Measurements from ENCODE around the gene NPY4R2.
"Not testable (repeated sequence)": the region's sequence is repeated elsewhere in the genome, so short reads cannot be mapped to it uniquely, and the experiment has no call there.

NPY4R2 gene

GRCh38 chr10:47943328-47943727, 24.9 kb downstream of the NPY4R2 start:
- H3K27me3 ChIP-seq (replicated peaks in 2 of 5; ENCODE audit: control insufficient read depth in 4 of 5, insufficient read depth in 5 of 5, low read length in 4 of 5); DNase-seq; CTCF ChIA-PET; H3K9me3 ChIP-seq (ENCODE audit: control extremely low read depth in 1 of 5, control insufficient read depth in 4 of 5, insufficient read depth in 2 of 5, low read depth in 1 of 5, low read length in 4 of 5); POLR2A ChIA-PET; H3K4me1 ChIP-seq (ENCODE audit: control extremely low read depth in 1 of 4, control insufficient read depth in 4 of 4, insufficient read depth in 4 of 4, low read length in 3 of 4); H3K27ac ChIP-seq (ENCODE audit: insufficient read depth in 1 of 2, low read depth in 1 of 2, low read length in 2 of 2, poor library complexity in 1 of 2, severe bottlenecking in 2 of 2); H3K4me3 ChIP-seq (ENCODE audit: control insufficient read depth in 1 of 7, extremely low read depth in 1 of 7, insufficient read depth in 4 of 7, low read depth in 2 of 7, low read length in 6 of 7); H3K36me3 ChIP-seq (ENCODE audit: control insufficient read depth in 4 of 4, insufficient read depth in 4 of 4, low read length in 3 of 4): not testable (repeated sequence)
- no CpG with 5 or more reads among the region's 4 CpGs for WGBS (ENCODE audit: insufficient coverage)

DNA sequence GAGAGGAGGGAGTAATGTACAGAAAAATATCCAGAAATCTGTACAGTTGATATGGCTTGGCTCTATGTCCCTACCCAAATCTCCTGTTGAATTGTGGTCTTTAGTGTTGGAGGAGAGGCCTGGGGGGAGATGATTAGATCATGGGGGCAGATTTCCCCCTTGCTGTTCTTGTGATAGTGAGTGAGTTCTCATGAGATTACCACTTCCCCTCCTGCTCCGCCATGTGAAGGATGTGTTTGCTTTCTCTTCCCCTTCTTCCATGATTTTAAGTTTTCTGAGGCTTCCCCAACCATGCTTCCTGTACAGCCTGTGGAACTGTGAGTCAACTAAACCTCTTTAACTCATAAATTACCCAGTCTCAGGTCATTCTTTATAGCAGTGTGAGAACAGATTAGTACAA, 29.0 kb downstream of the NPY4R2 start:
- H3K4me1 ChIP-seq (ENCODE audit: control extremely low read depth in 1 of 4, control insufficient read depth in 4 of 4, insufficient read depth in 4 of 4, low read length in 3 of 4); CTCF ChIA-PET; H3K27ac ChIP-seq (ENCODE audit: insufficient read depth in 1 of 2, low read depth in 1 of 2, low read length in 2 of 2, poor library complexity in 1 of 2, severe bottlenecking in 2 of 2); POLR2A ChIA-PET; H3K9me3 ChIP-seq (ENCODE audit: control extremely low read depth in 1 of 5, control insufficient read depth in 4 of 5, insufficient read depth in 2 of 5, low read depth in 1 of 5, low read length in 4 of 5); H3K36me3 ChIP-seq (ENCODE audit: control insufficient read depth in 4 of 4, insufficient read depth in 4 of 4, low read length in 3 of 4); H3K4me3 ChIP-seq (ENCODE audit: control insufficient read depth in 1 of 7, extremely low read depth in 1 of 7, insufficient read depth in 4 of 7, low read depth in 2 of 7, low read length in 6 of 7); H3K27me3 ChIP-seq (replicated peaks in 2 of 5; ENCODE audit: control insufficient read depth in 4 of 5, insufficient read depth in 5 of 5, low read length in 4 of 5): not testable (repeated sequence)
- peak in 2 of 3 donors; percentile 24 to 46 for DNase-seq
- no CpG with 5 or more reads among the region's 1 CpG for WGBS (ENCODE audit: insufficient coverage)

DNA sequence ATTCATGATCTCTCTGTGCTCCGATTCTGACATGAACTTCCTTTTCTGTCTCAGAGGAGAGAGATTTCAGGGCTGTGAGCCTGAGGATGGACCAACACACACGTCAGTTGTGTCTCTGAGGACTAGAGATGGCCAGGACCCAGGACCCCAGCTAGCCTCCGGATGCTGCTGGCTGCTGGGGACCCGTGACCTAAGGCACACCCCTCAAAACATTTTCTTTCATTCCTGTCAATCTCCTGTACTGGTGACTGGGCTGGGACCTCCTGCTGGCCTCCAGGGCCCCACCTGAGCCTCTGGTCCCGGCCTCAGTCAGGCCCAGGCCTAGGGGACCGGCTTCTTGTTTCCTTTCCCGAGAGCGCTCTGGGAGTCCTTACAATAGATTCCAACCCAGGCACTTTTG, 38.7 kb downstream of the NPY4R2 start:
- CTCF ChIA-PET, result not testable (repeated sequence)

DNA sequence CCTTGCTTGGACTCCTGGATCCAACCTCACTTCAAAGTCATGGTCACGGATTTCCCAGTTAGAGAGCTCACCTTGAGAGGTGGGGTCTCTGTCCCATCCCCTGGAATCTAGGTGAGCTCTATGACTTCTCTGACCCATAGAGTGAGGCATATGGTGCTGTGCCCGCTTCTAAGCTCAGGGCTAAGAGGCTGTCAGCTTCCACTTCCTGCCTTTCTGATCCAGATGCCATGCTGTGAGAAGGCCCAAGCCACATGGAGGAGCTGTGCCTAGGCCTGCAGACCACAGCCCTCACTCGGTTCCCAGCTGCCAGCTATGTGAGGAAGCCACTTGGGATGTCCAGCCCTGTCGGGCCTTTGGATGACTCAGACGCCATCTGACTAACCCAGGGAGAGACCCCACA, 41.2 kb downstream of the NPY4R2 start:
- H3K27me3 ChIP-seq (replicated peaks in 2 of 5; ENCODE audit: control insufficient read depth in 4 of 5, insufficient read depth in 5 of 5, low read length in 4 of 5); DNase-seq; H3K4me3 ChIP-seq (ENCODE audit: control insufficient read depth in 1 of 7, extremely low read depth in 1 of 7, insufficient read depth in 4 of 7, low read depth in 2 of 7, low read length in 6 of 7); POLR2A ChIA-PET; H3K9me3 ChIP-seq (ENCODE audit: control extremely low read depth in 1 of 5, control insufficient read depth in 4 of 5, insufficient read depth in 2 of 5, low read depth in 1 of 5, low read length in 4 of 5); H3K36me3 ChIP-seq (ENCODE audit: control insufficient read depth in 4 of 4, insufficient read depth in 4 of 4, low read length in 3 of 4); H3K27ac ChIP-seq (ENCODE audit: insufficient read depth in 1 of 2, low read depth in 1 of 2, low read length in 2 of 2, poor library complexity in 1 of 2, severe bottlenecking in 2 of 2); CTCF ChIA-PET; H3K4me1 ChIP-seq (ENCODE audit: control extremely low read depth in 1 of 4, control insufficient read depth in 4 of 4, insufficient read depth in 4 of 4, low read length in 3 of 4): not testable (repeated sequence)
- 100% methylated on average over 1 of the region's 5 CpGs for WGBS (ENCODE audit: insufficient coverage)

More for the DNA sequence above, 38.7 kb downstream of the NPY4R2 start:
- H3K4me1 ChIP-seq (ENCODE audit: control extremely low read depth in 1 of 4, control insufficient read depth in 4 of 4, insufficient read depth in 4 of 4, low read length in 3 of 4); H3K36me3 ChIP-seq (ENCODE audit: control insufficient read depth in 4 of 4, insufficient read depth in 4 of 4, low read length in 3 of 4); H3K27ac ChIP-seq (ENCODE audit: insufficient read depth in 1 of 2, low read depth in 1 of 2, low read length in 2 of 2, poor library complexity in 1 of 2, severe bottlenecking in 2 of 2); POLR2A ChIA-PET; DNase-seq; H3K9me3 ChIP-seq (ENCODE audit: control extremely low read depth in 1 of 5, control insufficient read depth in 4 of 5, insufficient read depth in 2 of 5, low read depth in 1 of 5, low read length in 4 of 5); H3K27me3 ChIP-seq (replicated peaks in 2 of 5; ENCODE audit: control insufficient read depth in 4 of 5, insufficient read depth in 5 of 5, low read length in 4 of 5); H3K4me3 ChIP-seq (ENCODE audit: control insufficient read depth in 1 of 7, extremely low read depth in 1 of 7, insufficient read depth in 4 of 7, low read depth in 2 of 7, low read length in 6 of 7): not testable (repeated sequence)
- 88% methylated on average over 1 of the region's 8 CpGs for WGBS (ENCODE audit: insufficient coverage)

DNA sequence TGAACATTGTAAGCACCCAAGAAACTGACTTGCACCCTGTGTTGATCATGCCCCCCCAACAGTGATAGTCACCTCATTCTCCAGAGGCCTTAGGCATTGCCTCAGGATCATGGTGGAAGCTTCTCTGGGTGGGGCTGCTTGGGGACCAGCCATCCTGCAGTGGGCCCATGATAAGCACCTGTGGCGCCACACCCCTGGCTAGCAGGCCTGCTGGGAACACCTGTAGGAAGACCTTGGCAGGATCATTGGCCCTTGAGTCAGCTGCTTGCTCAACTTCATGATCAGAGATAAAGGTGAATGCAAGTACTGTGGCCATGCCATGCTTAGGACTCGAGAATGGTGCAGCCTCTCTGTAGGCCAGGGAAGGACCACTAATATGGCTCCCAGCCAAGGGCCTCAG, 42.2 kb downstream of the NPY4R2 start:
- POLR2A ChIA-PET; H3K9me3 ChIP-seq (ENCODE audit: control extremely low read depth in 1 of 5, control insufficient read depth in 4 of 5, insufficient read depth in 2 of 5, low read depth in 1 of 5, low read length in 4 of 5); H3K36me3 ChIP-seq (ENCODE audit: control insufficient read depth in 4 of 4, insufficient read depth in 4 of 4, low read length in 3 of 4); DNase-seq; H3K27ac ChIP-seq (ENCODE audit: insufficient read depth in 1 of 2, low read depth in 1 of 2, low read length in 2 of 2, poor library complexity in 1 of 2, severe bottlenecking in 2 of 2); H3K4me1 ChIP-seq (ENCODE audit: control extremely low read depth in 1 of 4, control insufficient read depth in 4 of 4, insufficient read depth in 4 of 4, low read length in 3 of 4); CTCF ChIA-PET; H3K4me3 ChIP-seq (ENCODE audit: control insufficient read depth in 1 of 7, extremely low read depth in 1 of 7, insufficient read depth in 4 of 7, low read depth in 2 of 7, low read length in 6 of 7); H3K27me3 ChIP-seq (replicated peaks in 2 of 5; ENCODE audit: control insufficient read depth in 4 of 5, insufficient read depth in 5 of 5, low read length in 4 of 5): not testable (repeated sequence)
- no CpG with 5 or more reads among the region's 2 CpGs for WGBS (ENCODE audit: insufficient coverage)

DNA sequence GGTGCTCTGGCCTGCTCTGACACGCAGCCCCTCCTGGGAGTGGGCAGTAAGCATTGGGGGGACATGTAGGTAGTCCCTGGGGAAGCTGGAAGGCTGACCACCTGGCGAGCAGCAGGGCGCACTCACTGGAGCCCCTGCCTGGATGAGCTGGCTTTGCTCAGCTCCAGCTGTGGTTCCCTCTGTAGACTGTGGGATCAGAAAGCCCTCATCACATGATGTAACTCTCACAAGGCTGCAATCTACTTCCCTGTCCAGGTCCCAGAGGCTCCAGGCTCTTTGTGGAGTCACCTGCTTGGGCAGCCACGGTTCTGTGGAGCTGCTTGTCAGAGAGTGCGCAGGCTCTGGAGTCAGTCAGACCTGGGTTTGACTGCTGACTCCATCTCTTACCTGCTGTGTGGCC, 44.3 kb downstream of the NPY4R2 start:
- DNase-seq; H3K27me3 ChIP-seq (replicated peaks in 2 of 5; ENCODE audit: control insufficient read depth in 4 of 5, insufficient read depth in 5 of 5, low read length in 4 of 5); H3K4me3 ChIP-seq (ENCODE audit: control insufficient read depth in 1 of 7, extremely low read depth in 1 of 7, insufficient read depth in 4 of 7, low read depth in 2 of 7, low read length in 6 of 7); H3K9me3 ChIP-seq (ENCODE audit: control extremely low read depth in 1 of 5, control insufficient read depth in 4 of 5, insufficient read depth in 2 of 5, low read depth in 1 of 5, low read length in 4 of 5); H3K27ac ChIP-seq (ENCODE audit: insufficient read depth in 1 of 2, low read depth in 1 of 2, low read length in 2 of 2, poor library complexity in 1 of 2, severe bottlenecking in 2 of 2); H3K4me1 ChIP-seq (ENCODE audit: control extremely low read depth in 1 of 4, control insufficient read depth in 4 of 4, insufficient read depth in 4 of 4, low read length in 3 of 4); H3K36me3 ChIP-seq (ENCODE audit: control insufficient read depth in 4 of 4, insufficient read depth in 4 of 4, low read length in 3 of 4); POLR2A ChIA-PET; CTCF ChIA-PET: not testable (repeated sequence)
- no CpG with 5 or more reads among the region's 5 CpGs for WGBS (ENCODE audit: insufficient coverage)

GRCh38 chr10:47964280-47965063, 46.0 kb downstream of the NPY4R2 start:
- H3K27me3 ChIP-seq (replicated peaks in 2 of 5; ENCODE audit: control insufficient read depth in 4 of 5, insufficient read depth in 5 of 5, low read length in 4 of 5); H3K9me3 ChIP-seq (ENCODE audit: control extremely low read depth in 1 of 5, control insufficient read depth in 4 of 5, insufficient read depth in 2 of 5, low read depth in 1 of 5, low read length in 4 of 5); H3K4me1 ChIP-seq (ENCODE audit: control extremely low read depth in 1 of 4, control insufficient read depth in 4 of 4, insufficient read depth in 4 of 4, low read length in 3 of 4); H3K4me3 ChIP-seq (ENCODE audit: control insufficient read depth in 1 of 7, extremely low read depth in 1 of 7, insufficient read depth in 4 of 7, low read depth in 2 of 7, low read length in 6 of 7); DNase-seq; POLR2A ChIA-PET; H3K36me3 ChIP-seq (ENCODE audit: control insufficient read depth in 4 of 4, insufficient read depth in 4 of 4, low read length in 3 of 4); H3K27ac ChIP-seq (ENCODE audit: insufficient read depth in 1 of 2, low read depth in 1 of 2, low read length in 2 of 2, poor library complexity in 1 of 2, severe bottlenecking in 2 of 2); CTCF ChIA-PET: not testable (repeated sequence)
- no CpG with 5 or more reads among the region's 14 CpGs for WGBS (ENCODE audit: insufficient coverage)

All from common myeloid progenitor, CD34-positive (primary cell).